CD4-positive, alpha-beta T cell treated with Interferon gamma for 1 hour (primary cell): ENCODE measurements around the gene HOXA3.

ENCODE experiments used
- DNase-seq: peaks from one replicate; pipeline ENCODE4 v3.0.0-alpha.2; 2020

The HOXA3 gene

DNA sequence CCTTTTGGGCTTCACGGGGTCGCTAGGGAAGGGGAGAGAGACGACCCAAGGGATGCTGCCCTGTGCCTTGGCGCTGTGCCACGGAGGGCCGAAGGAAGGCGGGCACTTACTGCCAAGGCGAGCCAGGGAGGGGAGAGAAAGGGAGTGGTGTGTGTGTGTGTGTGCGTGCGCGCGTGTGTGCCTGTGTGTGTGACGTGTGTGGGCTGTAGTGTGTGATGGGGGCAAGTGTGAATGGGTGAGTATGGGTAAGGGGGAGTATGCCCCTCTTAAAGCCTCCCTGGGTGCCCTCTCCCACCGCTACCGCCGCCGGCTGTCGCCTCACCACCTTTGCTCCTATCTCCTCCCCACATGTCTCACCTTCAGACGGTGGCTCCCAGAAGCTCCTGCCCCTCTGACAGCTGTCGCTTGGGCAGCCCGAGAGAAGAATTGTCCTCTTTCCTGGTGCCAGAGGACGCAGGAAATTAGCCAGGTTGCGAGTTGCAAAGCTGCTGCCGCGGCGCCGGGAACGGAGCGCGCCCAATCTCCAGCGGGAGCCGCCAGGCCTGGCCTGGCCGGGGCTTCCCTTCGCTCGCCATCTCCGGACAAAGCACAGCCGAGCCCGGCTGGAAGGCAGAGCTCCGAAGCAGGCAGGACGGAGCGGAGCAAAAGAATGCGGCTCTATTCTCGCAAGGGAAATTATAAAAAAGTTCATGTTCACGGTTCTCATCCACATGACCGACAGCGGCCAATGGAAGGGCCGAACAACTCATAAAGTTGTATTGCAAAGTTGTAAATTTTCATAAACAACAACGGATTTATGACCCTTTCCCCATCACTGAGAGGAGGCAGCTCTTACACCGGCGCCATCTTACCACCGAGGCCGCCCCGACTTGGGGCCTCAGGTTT, at the start of gene HOXA3:
Gene HOXA3, minus strand, starts transcription at position 653 of the 885 bp plus-strand sequence. CDS start 41,943 bp downstream, outside the sequence.
- no peak for DNase-seq

GRCh38 chr7:27201580-27202017, 49.2 kb upstream of the HOXA3 start:
- no peak for DNase-seq

DNA sequence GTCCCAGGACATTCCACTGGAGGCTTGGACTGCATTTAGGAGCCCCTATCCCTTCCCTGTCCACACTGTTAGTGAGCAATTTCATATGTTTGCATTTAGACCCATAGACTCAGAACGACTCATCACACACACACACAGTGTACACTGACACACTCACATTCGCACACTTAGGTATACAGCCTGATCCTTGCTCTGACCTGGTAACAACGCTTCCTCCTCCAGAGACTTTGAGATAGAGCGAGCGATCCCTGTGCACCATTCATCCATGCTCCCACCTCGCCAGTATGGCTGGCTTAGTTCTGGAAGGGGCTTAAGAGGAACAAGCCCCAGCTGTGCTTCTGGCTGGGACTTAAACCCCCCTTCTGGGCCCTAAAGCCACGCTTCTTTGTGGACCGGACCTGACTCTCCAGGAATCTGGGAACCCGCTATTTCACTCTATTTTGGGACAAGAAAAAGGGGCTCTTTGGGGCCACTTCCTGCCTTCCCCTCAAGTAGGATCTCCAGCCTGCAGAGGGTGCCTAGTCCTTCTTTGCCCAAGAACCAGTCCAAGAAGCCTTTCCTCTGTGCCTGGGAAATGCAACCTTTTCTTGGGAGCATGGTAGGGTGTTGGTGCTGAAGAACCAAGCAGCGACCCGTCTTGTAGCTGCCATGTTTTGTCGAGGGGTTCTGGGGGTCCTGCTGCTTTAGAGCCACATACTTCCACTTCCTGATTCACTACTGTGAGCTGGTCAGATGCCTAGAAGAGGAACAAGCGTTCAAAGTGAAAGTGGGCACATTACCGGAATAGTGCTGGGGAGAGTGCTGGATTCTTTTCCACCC, 48.6 kb upstream of the HOXA3 start:
- DNase-seq = no peak

- no peak for DNase-seq
Measured at GRCh38 chr7:27199849-27200760, 47.7 kb upstream of the HOXA3 start, which contains the start of gene HOXA13. Gene HOXA13 (minus strand): TSS chr7:27200091. CDS start chr7:27200077, 14 bp downstream.

DNA sequence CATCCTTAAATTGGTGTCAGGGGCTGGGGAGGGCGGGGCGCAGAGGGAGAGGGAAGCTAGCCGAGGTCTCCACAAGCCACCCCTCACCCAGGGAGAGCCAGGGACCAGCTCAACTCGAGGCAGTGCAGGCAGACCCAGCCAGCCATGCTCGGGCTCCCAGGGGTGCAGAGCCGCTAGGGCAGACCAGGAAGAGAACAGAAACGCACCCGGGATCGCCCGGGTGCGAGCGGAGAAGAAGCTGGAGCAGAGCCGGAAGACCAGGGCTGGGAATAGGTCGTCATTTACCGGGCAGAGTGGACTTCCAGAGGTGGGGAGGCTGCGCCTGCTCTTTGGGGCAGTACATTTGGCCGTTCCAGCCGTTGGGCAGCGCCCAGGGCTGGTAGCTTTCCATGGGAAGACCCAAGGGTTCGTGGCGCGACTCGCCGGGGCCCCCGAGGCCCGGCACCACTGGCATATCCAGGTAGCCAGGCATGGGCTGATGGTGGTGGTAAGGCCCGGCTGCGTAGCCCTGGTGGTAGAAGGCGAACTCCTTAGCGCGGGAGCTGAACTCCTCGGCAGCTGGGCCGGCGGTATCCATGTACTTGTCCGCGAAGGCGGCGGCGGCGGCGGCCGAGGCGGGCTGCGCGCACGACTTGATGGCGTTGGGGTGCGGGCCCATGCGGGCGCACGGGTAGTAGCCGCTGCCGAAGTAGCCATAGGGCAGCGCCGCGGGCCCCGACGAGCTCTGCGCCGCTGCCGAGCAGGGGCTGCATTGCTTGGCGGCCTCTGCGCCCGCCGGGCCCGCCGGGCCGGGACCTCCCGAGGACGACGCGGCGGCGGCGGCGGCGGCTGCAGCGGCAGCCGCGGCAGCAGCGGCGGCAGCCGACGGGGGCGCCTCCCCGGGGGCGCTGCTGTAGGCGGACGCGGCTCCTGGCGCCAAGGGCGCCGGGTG, 46.8 kb upstream of the HOXA3 start:
- no peak for DNase-seq

GRCh38 chr7:27198138-27198841, 45.9 kb upstream of the HOXA3 start:
- DNase-seq = no peak

DNA sequence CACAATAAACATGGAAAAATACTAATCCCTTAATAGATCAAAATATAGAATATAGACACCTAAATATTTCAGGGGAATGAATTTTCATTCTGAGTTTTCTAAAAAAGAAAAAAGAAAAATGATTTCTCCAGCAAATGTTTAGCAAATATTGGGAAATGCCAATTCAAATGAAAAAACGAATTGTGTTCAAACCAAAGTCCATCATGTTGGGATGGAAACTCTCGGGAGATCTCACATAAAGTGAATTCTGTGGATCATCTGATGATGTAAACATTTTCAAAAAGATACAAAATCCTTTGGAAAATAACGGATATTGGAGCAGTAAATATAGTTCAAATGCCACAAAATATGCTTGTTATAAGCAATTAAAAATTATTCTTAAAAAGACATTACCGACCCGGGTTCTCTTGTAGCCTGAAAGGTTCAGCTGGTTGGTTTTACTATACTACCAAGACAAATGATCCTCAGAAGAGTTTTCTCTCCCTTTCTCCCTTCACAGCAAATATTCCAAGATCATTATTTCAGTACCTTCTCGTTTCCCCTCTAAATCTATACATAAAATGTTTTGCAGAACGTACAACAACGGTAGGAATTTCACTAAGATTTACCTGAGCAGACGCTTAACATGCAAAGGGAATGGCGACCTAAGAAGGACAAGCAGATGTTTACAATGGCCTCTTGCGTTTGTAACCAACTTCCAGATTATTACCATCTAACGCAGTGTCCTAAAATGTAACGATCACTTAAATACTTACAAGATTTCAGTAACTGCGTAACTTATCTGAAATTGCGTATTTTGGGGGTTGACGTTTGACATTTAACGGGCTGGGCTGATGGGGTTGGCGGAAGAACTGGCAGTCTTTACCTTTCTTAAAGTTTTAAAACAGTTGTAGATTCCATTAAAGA, 45.0 kb upstream of the HOXA3 start:
- DNase-seq = no peak

GRCh38 chr7:27196287-27196767, 43.9 kb upstream of the HOXA3 start:
- DNase-seq = peak; percentile 71

GRCh38 chr7:27194686-27195379, 42.5 kb upstream of the HOXA3 start:
- no peak for DNase-seq

DNA sequence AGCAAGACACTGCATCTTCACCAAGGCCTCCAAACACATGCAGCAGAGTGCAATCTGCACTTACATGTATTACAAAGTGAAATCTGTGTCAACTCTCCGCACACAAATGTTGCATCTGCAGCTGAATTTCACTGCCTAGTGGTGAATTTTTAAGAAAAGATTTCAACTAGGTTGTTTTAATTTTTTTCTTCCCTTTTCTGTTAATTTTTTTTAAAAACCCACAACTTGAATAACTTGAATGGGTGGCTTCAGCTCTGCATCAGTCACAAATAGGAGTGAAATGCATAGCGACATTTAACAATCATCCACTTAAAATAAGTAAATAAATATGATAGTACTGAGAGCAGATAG, 41.6 kb upstream of the HOXA3 start:
- no peak for DNase-seq

DNA sequence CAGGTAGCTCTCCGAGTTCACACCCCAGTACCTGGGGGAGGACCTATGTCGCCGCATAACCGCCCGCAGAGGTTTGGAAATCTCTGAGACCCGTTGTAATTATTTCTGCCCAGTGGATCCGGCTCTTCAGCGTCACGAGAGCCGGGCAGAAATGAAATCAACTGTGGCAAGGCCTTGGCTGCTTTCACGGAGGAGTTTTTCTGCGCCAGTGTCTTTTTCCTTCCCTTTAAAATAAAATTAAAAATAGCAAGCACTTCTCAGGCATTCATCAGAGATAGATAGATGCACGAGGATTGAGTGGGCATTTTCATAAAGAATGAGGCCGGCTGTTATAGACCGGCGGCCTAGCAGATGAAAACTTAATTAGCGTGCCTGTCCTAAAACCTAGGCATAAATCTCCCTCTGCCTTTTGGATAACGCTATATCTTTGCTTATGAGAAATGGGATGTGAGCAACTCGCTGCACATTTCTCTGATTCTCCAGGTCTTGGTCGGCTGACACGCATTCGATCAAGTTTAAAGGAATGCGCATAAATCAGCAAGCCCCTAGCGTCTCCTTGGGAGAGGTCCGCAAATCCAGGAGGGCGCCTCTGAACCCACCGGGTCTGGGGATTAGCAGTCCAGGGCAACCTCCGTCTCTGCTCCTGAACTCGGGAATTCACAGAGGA, 41.1 kb upstream of the HOXA3 start:
- DNase-seq = no peak

DNA sequence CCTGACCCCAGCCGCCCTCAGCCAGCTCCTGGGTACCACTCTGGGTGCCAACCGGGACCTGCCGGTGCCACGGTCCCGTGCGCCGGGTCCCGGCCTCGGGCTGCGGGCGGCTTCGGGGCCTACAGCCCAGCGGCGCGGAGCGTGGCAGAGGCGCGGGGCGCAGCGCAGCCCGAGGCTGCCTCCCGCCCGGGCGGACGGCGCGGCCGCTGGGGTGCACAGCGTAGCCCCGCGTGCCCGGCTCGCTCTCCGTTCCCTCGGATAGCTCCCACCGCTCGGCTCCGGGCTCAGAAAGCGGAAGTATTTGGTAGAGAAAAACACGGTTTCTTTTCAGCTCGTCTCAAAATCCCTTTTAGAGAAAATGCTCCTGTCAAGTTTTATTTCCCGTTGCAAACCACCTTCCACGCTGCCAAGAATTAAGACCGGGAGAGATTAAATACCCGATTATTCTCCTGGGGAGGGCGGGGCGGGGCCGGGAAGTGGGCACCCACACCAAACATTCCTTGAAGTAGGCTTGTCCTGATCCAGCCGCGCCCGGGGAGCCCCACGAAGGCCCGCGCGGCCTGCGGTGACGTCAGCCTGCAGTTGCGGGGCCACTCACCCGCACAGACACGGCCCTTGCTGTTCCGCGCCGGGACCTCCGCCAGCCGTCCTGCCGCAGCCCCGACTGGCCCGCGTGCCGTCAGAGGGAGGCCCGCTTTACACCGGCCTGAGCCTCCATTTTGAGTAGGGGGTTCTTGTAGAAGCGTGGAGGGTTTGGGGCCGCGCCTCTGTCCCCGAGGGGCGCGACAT, 40.4 kb upstream of the HOXA3 start:
- peak; percentile 14 for DNase-seq

GRCh38 chr7:27191833-27192545, 39.6 kb upstream of the HOXA3 start:
- DNase-seq = no peak

GRCh38 chr7:27191161-27191731, 38.9 kb upstream of the HOXA3 start:
- no peak for DNase-seq

DNA sequence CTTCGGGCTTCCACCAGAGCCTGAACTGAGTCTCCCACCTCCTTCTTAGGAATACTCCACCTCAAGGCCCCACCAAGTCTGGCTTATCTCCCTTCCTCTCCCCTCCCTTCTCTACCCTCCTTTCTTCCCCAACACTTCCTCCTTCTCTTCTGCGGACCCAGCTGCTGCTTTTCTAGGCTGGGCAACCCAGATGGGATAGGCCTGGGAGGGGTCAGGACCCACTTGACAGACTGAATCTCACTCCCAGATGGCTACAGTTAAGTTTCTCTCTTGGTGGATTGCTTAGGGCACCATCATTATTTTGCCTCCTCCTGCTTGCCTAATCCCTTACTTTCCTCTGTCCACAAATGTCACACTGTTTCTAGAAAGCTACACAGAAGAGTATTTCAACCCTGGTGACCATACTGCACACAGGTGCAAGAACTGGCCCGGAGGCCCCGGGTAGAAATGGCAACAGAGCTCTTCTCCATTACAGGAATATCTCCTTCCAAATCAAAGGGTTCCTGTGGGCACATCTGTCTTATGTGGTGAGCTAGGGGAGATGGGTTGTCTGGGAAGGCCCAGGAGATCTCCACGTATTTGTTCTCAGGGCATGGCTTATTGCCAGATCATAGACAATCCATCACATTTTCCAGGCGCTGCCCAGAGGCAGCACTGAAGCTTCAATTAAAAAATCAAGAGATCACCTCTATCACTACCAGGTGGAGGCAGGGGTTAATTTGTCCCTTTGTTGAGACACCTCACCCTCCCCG, 37.8 kb upstream of the HOXA3 start:
- no peak for DNase-seq
